H1 (cell line): Measurements from ENCODE around the gene GLUD1. TPM values are rescaled to one million over a fixed set of nuclear protein-coding genes. Genes with fewer than 3 reads are reported as not detected.
"Not testable (repeated sequence)": the region's sequence is repeated elsewhere in the genome, so short reads cannot be mapped to it uniquely, and the experiment has no call there.

Source experiments
- CTCF ChIA-PET: fragments of 300-600 bp; sonication (Branson Sonifier 250); formaldehyde crosslinking; loops from one replicate; lab custom pipeline; 2021; ENCODE audit not compliant: partially characterized antibody; lab: Charles Lee
- POLR2A ChIA-PET: fragments of 300-600 bp; sonication (Branson Sonifier 250); formaldehyde crosslinking; loops from one replicate; lab custom pipeline; 2021; ENCODE audit warnings: inconsistent platforms; ENCODE audit not compliant: partially characterized antibody; lab: Charles Lee
- DNase-seq, 2 experiments: peaks; one replicate each; pipeline versions ENCODE4 v3.0.0 to v3.0.0-alpha.2; 2010 to 2022; ENCODE audit warnings: low spot score in 2 of 2, low read depth in 1 of 2, mixed read lengths in 1 of 2
- FAIRE-seq: peaks from 2 replicates; lab custom pipeline; 2011; peaks lifted over from hg19 to GRCh38; lab: Jason Lieb, UNC
- H2AFZ ChIP-seq: 2 replicates; pipeline ENCODE4 v1.8.1; 2012; ENCODE audit warnings: low read length, inconsistent platforms
- H2AK5ac ChIP-seq: 2 replicates; pipeline ENCODE4 v1.6.1; 2013; ENCODE audit warnings: low read depth, low read length
- H2BK120ac ChIP-seq: replicated peaks from 2 replicates; pipeline ENCODE3; 2013; ENCODE audit warnings: low read depth, low read length, inconsistent platforms
- H2BK12ac ChIP-seq: 2 replicates; pipeline ENCODE4 v1.6.1; 2013; ENCODE audit warnings: low read depth, low read length
- H2BK15ac ChIP-seq: 2 replicates; pipeline ENCODE4 v1.6.1; 2013; ENCODE audit warnings: low read length
- H2BK20ac ChIP-seq: 2 replicates; pipeline ENCODE4 v1.6.1; 2013; ENCODE audit warnings: low read length
- H2BK5ac ChIP-seq: 2 replicates; pipeline ENCODE4 v1.6.1; 2013; ENCODE audit warnings: low read depth, low read length
- H3K14ac ChIP-seq: 2 replicates; pipeline ENCODE4 v1.6.1; 2013; ENCODE audit warnings: inconsistent platforms; ENCODE audit not compliant: insufficient read length
- H3K18ac ChIP-seq: 2 replicates; pipeline ENCODE4 v1.6.1; 2013; ENCODE audit warnings: low read length; ENCODE audit errors: extremely low read depth
- H3K23ac ChIP-seq: 2 replicates; pipeline ENCODE4 v1.6.1; 2013; ENCODE audit warnings: inconsistent platforms; ENCODE audit not compliant: insufficient read length
- H3K23me2 ChIP-seq: 2 replicates; pipeline ENCODE4 v1.6.1; 2013; ENCODE audit warnings: low read depth, low read length
- H3K27ac ChIP-seq: 2 replicates; pipeline ENCODE4 v1.6.1; 2011; ENCODE audit warnings: low read depth, low read length, inconsistent platforms
- H3K27me3 ChIP-seq, 4 experiments: replicated peaks in 1 of 4; 1 replicate in 1 of 4; 2 replicates in 3 of 4; pipeline versions ENCODE4 v1.6.1 to v1.8.1; 2011 to 2013; ENCODE audit warnings: low read length in 3 of 4, mild to moderate bottlenecking in 3 of 4, inconsistent platforms in 2 of 4, mixed read lengths in 2 of 4, moderate library complexity in 1 of 4; ENCODE audit not compliant: control insufficient read depth in 3 of 4, insufficient read depth in 3 of 4; ENCODE audit errors: extremely low read depth in 1 of 4
- H3K36me3 ChIP-seq, 4 experiments: 2 replicates each; pipeline versions ENCODE4 v1.6.1 to v1.8.1; 2011 to 2013; ENCODE audit warnings: mild to moderate bottlenecking in 4 of 4, low read length in 3 of 4, moderate library complexity in 2 of 4, control low read depth in 1 of 4, inconsistent platforms in 1 of 4; ENCODE audit not compliant: insufficient read depth in 4 of 4, control insufficient read depth in 2 of 4
- H3K4ac ChIP-seq: replicated peaks from 2 replicates; pipeline ENCODE3; 2013; ENCODE audit warnings: low read length, low read depth, mixed read lengths, inconsistent platforms; ENCODE audit not compliant: insufficient read length
- H3K4me1 ChIP-seq, 4 experiments: replicated peaks in 1 of 4; 1 replicate in 1 of 4; 2 replicates in 3 of 4; pipeline versions ENCODE4 v1.6.1 to v1.8.1; 2011 to 2013; ENCODE audit warnings: low read length in 3 of 4, inconsistent platforms in 2 of 4, mixed read lengths in 1 of 4; ENCODE audit not compliant: insufficient read depth in 4 of 4, control insufficient read depth in 3 of 4
- H3K4me2 ChIP-seq, 2 experiments: 2 replicates each; pipeline versions ENCODE4 v1.6.1 to v1.8.1; 2011 to 2013; ENCODE audit warnings: low read depth in 2 of 2, low read length in 2 of 2, control low read depth in 1 of 2, inconsistent platforms in 1 of 2, mild to moderate bottlenecking in 1 of 2; ENCODE audit not compliant: insufficient read depth in 1 of 2
- H3K4me3 ChIP-seq, 4 experiments: fragments of 200-600, 300-600 bp in 1 of 4; sonication (generic), shearing (Covaris generic), sonication (Bioruptor Twin) in 1 of 4; 2 replicates each; pipeline versions ENCODE4 v1.5.1 to v1.8.1; 2011 to 2016; ENCODE audit warnings: low read length in 4 of 4, low read depth in 3 of 4, control low read depth in 2 of 4, inconsistent platforms in 2 of 4, mild to moderate bottlenecking in 2 of 4, mixed read lengths in 1 of 4, moderate library complexity in 1 of 4; ENCODE audit not compliant: insufficient read depth in 2 of 4; ENCODE audit errors: extremely low read depth in 1 of 4
- H3K56ac ChIP-seq: replicated peaks from 2 replicates; pipeline ENCODE3; 2013; ENCODE audit warnings: low read depth, mild to moderate bottlenecking, mixed read lengths, low read length, inconsistent platforms; ENCODE audit not compliant: insufficient read length
- H3K79me1 ChIP-seq: 2 replicates; pipeline ENCODE4 v1.6.1; 2013; ENCODE audit warnings: low read depth, low read length, control low read depth
- H3K79me2 ChIP-seq, 2 experiments: 2 replicates each; pipeline versions ENCODE4 v1.6.1 to v1.8.1; 2012 to 2013; ENCODE audit warnings: low read length in 2 of 2, mild to moderate bottlenecking in 2 of 2, inconsistent platforms in 1 of 2; ENCODE audit not compliant: insufficient read depth in 2 of 2, control insufficient read depth in 1 of 2
- H3K9ac ChIP-seq, 4 experiments: replicated peaks in 1 of 4; 1 replicate in 1 of 4; 2 replicates in 3 of 4; pipeline versions ENCODE4 v1.6.1 to v1.8.1; 2011 to 2013; ENCODE audit warnings: low read depth in 3 of 4, low read length in 3 of 4, control low read depth in 2 of 4, mild to moderate bottlenecking in 2 of 4, moderate library complexity in 2 of 4, inconsistent platforms in 1 of 4; ENCODE audit errors: extremely low read depth in 1 of 4
- H3K9me3 ChIP-seq, 2 experiments: 2 replicates each; pipeline versions ENCODE4 v1.6.1 to v1.8.1; 2012 to 2013; ENCODE audit warnings: mild to moderate bottlenecking in 2 of 2, moderate library complexity in 2 of 2, control low read depth in 1 of 2, inconsistent platforms in 1 of 2, low read depth in 1 of 2, low read length in 1 of 2, mixed read lengths in 1 of 2; ENCODE audit not compliant: insufficient read depth in 2 of 2
- H4K20me1 ChIP-seq, 2 experiments: replicated peaks in 1 of 2; 2 replicates each; pipeline versions ENCODE3 to v1.8.1; 2011 to 2013; ENCODE audit warnings: inconsistent platforms in 2 of 2, low read length in 2 of 2, mild to moderate bottlenecking in 1 of 2; ENCODE audit not compliant: insufficient read depth in 2 of 2, control insufficient read depth in 1 of 2
- H4K5ac ChIP-seq: 2 replicates; pipeline ENCODE4 v1.6.1; 2013; ENCODE audit warnings: low read length, low read depth, mixed read lengths, inconsistent platforms; ENCODE audit not compliant: insufficient read length
- H4K8ac ChIP-seq: 2 replicates; pipeline ENCODE4 v1.8.0; 2013; ENCODE audit warnings: mild to moderate bottlenecking, moderate library complexity, low read length, inconsistent platforms; ENCODE audit not compliant: insufficient read depth; ENCODE audit errors: extremely low read depth
- H4K91ac ChIP-seq: replicated peaks from 2 replicates; pipeline ENCODE3; 2013; ENCODE audit warnings: low read length, mixed read lengths, inconsistent platforms; ENCODE audit not compliant: insufficient read length
- WGBS, 2 experiments: shearing (Covaris generic) in 1 of 2; methylation state at CpG; one replicate each; pipeline versions ENCODE4 v1.1.6 to v1.1.7; 2013 to 2015; ENCODE audit warnings: low lambda C conversion rate in 2 of 2, mixed read lengths in 2 of 2, inconsistent platforms in 1 of 2, low coverage in 1 of 2, missing lambda C conversion rate in 1 of 2; ENCODE audit not compliant: insufficient replicate concordance in 2 of 2, insufficient coverage in 1 of 2, insufficient read length in 1 of 2; ENCODE audit errors: extremely low coverage in 1 of 2, missing lambda C conversion rate in 1 of 2; 5-methylcytosine and 5-hydroxymethylcytosine counted together
- polyA plus RNA-seq, 7 experiments: library from polyadenylated mRNA; depleted of rRNA in 3 of 7; stranded (reverse) in 5 of 7; unstranded in 2 of 7; fragments of >200 nt in 5 of 7; fragments of 200-250 nt in 2 of 7; gene quantifications; 1 replicate in 5 of 7; 2 replicates in 1 of 7; 4 replicates in 1 of 7; pipeline versions ENCODE4 v1.2.1 to v1.2.3, GENCODE V29; 2011 to 2013; ENCODE audit warnings: missing spikeins in 2 of 7, mixed read lengths in 2 of 7
- total RNA-seq: library from RNA; stranded (reverse); fragmentation: NEBNext Ultra II Directional; extraction: Animal tissue kit (Norgen Biotek cat#: 25700); gene quantifications from 2 replicates; pipeline ENCODE4 v1.2.1, GENCODE V29; 2021

The GLUD1 gene
- total and polyA plus RNA-seq, 2 of the 8 experiments (the other 6 are each of a cell fraction or from before 2014, with no cell fraction given) = 41.0 to 96.2 TPM

DNA sequence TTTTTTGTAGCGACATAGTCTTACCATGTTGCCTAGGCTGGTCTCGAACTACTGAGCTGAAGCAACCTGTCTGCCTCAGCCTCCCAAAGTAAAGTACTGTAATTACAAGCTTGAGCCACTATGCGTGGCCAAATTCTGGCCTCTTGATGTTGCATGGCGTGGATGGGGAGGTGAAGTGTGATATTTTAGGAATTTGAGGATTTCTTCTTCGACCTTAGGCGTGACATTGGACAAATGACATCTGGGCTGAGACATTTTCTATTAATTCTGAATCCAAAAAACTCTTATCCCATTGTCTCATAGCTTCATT lies 48.4 kb upstream of the GLUD1 start:
- CTCF ChIA-PET = interaction anchor here (0.7 kb wide), 1 partner anchor 476 kb away, joined by 3 read pairs; no protein-coding TSS in a partner anchor
- H3K4ac ChIP-seq, H3K18ac ChIP-seq, FAIRE-seq, H3K56ac ChIP-seq, H3K79me2 ChIP-seq, H2BK20ac ChIP-seq, H3K14ac ChIP-seq, H4K20me1 ChIP-seq, H3K36me3 ChIP-seq, H3K23me2 ChIP-seq, DNase-seq, H3K4me1 ChIP-seq, POLR2A ChIA-PET, H2AFZ ChIP-seq, H2BK15ac ChIP-seq, H3K9me3 ChIP-seq, H3K4me2 ChIP-seq, H2AK5ac ChIP-seq, H2BK120ac ChIP-seq, H3K27ac ChIP-seq, H3K4me3 ChIP-seq, H4K8ac ChIP-seq, H4K5ac ChIP-seq, H2BK5ac ChIP-seq, H3K27me3 ChIP-seq, H3K9ac ChIP-seq, H2BK12ac ChIP-seq, H3K79me1 ChIP-seq, H3K23ac ChIP-seq, H4K91ac ChIP-seq: not testable (repeated sequence)
- WGBS, 2 experiments = 87% methylated on average over 6 of the region's 6 CpGs; no CpG with 5 or more reads in 1 of the 2 experiments
